AG10803 (cell line): Measurements from ENCODE around the gene CLDN22.

Experiments used
- DNase-seq: peaks from one replicate; pipeline ENCODE4 v3.0.0; 2010; ENCODE audit warnings: low read depth
- H3K4me3 ChIP-seq: 2 replicates; pipeline ENCODE4 v1.5.1; 2011; ENCODE audit warnings: mild to moderate bottlenecking, low read length, control low read depth
- TF ChIP-seq, protein P1 (sequence below): conservative IDR thresholded peaks from 2 replicates; pipeline ENCODE4 v1.5.1; 2011; ENCODE audit warnings: mild to moderate bottlenecking, low read length, control low read depth, inconsistent platforms

Gene CLDN22

DNA sequence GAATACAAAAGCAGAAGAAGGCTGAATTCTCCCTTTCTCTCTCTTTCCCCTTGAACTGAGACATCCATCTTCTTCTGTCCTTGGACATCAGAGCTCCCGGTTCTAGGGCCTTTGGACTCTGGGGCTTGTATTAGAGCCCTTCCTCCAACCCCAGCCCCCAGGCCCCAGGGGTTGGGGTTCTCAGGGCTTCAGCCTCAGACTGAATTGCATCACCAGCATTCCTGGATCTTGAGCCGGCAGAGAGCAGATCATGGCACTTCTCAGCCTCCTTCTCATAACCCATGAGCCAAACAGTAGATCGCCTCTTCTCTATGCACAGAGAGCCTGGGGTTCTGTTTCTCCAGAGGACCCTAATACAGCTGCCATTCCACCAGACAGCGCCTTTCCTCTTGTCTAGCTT lies 27.5 kb upstream of the CLDN22 start:
- DNase-seq = peak; percentile 65
- H3K4me3 ChIP-seq = no peak overlapping the region
- TF ChIP-seq, protein P1, sequence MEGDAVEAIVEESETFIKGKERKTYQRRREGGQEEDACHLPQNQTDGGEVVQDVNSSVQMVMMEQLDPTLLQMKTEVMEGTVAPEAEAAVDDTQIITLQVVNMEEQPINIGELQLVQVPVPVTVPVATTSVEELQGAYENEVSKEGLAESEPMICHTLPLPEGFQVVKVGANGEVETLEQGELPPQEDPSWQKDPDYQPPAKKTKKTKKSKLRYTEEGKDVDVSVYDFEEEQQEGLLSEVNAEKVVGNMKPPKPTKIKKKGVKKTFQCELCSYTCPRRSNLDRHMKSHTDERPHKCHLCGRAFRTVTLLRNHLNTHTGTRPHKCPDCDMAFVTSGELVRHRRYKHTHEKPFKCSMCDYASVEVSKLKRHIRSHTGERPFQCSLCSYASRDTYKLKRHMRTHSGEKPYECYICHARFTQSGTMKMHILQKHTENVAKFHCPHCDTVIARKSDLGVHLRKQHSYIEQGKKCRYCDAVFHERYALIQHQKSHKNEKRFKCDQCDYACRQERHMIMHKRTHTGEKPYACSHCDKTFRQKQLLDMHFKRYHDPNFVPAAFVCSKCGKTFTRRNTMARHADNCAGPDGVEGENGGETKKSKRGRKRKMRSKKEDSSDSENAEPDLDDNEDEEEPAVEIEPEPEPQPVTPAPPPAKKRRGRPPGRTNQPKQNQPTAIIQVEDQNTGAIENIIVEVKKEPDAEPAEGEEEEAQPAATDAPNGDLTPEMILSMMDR = no peak

DNA sequence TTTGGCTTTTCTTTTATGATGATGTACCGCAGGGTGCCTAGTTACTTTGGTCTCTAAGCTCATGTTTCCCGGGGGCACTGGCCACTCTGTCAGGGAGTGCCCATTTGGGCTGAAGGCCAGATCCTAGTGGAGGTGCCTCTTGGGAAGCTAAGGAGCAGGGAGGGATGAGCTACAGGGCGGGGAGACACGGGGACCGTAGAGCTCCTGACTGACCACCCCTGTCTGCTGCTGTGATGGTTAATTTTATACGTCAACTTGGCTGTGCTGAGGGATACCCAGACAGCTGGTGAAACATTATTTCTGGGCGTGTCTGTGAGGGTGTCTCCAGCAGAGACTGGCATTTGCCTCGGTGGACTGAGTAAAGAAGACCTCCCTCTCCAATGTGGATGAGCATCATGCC lies 27.1 kb upstream of the CLDN22 start:
- DNase-seq = no peak
- TF ChIP-seq, protein P1 = no peak
- H3K4me3 ChIP-seq = no peak overlapping the region

DNA sequence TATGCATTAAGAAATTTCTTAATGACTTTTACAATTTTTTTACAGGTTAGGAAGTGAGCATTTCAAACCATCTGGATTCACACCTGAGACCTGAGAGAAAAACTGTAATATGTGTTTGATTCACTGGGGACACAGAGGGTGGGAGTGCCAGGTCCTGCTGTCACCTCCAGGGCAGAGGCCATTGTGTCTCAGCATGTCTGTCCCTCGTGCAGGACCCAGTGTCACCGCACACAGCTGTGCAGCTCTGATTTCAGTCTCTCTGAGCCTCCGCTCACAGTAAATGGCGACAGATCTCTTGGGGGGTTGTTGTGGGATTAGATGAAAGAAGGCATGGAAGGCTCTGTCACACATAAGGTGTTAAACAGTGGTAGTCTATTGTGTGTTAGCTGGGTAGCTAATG lies 25.2 kb upstream of the CLDN22 start:
- DNase-seq = no peak
- TF ChIP-seq, protein P1 = no peak
- no peak overlapping the region for H3K4me3 ChIP-seq

DNA sequence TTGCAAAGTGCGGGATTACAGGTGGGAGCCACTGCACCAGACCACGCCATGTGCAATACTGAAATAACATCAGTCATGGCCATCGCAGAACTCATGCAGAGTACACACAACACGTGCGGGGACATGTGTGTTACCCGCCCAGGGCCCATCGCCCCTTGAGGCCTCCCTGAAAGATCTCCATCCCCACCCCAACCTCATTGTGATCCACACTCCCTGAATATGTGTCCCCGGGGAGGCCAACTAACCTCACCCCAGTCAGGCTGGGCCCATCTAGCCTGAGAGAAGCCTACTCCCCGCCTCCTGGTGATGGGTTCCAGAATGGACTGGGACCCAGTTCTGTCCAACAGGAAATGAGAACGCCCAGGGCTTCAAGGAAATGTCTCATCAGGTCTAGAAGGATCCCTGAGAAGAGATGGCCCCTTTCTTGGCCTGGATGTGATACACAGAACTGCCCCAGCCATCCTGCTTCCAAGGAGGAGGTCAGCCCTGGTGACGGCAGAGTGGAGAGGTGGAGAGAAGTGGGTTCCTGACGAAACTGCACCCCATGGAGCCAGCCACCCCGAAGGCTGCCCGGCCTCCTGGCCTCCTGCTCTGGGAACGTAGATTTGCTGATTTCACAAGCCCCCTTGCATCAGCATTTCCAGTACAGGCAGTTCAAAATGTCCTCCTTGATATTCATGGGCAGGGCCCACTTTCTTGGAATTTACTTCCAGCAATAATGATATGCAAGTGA lies 24.6 kb upstream of the CLDN22 start:
- no peak overlapping the region for H3K4me3 ChIP-seq

DNA sequence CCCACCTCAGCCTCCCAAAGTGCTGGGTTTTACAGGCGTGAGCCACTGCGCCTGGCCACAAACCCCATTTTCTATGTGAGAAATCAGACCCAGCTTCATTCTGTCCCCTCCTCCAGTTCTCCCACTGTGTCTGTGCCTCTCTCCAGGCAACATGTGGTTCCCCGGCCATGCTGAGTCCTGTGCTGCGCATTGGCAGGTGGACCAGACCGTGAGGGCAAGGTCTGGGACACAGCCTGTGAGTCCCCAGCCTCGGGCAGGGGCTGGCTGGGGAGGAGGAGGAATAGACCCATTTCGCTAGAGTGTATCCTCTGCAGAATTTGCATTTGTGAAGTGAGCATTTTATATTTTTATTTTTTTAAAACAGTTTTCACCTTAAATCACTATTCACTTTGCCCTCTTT lies 23.7 kb upstream of the CLDN22 start:
- DNase-seq = no peak
- no peak overlapping the region for H3K4me3 ChIP-seq
- TF ChIP-seq, protein P1 = no peak

More for the DNA sequence above, 24.6 kb upstream of the CLDN22 start:
- TF ChIP-seq, protein P1 = no peak
- DNase-seq = no peak

DNA sequence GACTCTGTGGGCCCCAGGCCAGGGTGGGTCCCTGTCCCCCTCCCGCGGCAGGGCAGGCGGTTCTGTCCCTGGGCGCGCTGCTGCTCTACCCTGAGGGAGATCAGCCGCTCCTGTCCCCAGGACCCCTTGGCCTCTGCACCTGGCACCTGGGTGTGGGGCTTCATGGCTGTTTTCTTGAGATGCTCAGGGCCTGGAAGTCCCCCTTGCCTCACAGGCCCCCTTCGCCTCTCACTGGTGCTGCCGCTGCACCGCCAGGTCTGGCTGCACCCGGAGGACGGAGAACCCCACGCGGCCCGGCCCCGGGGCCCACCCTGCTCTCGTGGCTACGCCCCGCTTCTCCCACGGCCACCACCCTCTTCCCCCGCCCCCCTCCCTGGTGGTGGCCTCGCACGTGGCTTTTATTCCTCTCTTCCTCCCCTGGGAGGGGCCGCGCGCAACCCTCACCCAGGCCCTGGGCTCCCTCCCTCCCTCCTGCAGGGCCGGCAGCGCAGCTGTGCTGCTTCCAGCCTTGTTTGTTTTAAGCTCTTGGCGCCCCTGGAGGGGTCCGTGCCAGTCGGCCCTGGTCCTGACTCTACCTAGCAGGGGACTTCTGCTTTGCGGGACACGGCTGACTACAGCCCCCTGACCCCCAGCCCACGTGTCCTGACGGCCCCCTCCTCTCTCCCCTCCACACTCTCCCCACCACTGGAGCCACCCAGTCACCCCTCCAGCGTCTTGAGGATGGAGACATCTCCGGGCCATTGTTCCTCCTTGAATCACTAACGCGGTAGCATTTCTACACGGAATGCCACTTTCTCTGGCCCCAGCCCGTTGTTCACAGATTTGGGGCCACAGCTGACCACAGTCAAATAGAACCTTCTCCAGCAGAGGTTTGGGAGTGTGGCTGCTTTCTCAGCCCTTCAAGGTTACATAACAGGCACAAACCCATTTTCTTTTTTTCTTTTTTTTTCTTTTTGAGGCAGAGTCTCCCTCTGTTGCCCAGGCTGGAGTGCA lies 22.8 kb upstream of the CLDN22 start:
- no peak overlapping the region for H3K4me3 ChIP-seq
- DNase-seq = peak; percentile 29
- TF ChIP-seq, protein P1 = no peak
